NCI-H2227 (cell line): Measurements from ENCODE around the gene SPSB1.

Experiments
- DNase-seq: peaks from one replicate; lab custom pipeline; 2025; ENCODE audit not compliant: unreplicated experiment; lab: John Stamatoyannopoulos, UW

The SPSB1 gene

DNA sequence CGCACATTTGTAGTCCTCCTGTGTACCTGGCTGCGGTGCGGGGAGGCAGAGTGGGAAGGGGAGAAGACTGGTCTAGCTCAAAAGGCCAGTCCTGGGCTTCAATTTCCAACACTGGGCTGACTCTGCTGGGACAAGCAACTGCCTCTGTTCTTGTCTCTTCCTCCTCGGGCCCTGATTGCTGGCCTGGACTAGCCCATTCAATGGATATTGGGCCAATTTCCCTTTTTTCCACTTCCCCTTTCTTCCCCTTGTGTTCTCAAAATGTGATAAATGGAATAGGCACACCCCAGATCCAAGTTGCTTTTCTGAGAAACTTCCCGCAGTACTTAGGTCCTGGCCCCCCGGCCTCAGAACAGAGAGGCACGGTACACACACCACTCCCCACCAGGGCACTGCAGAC lies 48.2 kb downstream of the SPSB1 start:
- DNase-seq: no peak

DNA sequence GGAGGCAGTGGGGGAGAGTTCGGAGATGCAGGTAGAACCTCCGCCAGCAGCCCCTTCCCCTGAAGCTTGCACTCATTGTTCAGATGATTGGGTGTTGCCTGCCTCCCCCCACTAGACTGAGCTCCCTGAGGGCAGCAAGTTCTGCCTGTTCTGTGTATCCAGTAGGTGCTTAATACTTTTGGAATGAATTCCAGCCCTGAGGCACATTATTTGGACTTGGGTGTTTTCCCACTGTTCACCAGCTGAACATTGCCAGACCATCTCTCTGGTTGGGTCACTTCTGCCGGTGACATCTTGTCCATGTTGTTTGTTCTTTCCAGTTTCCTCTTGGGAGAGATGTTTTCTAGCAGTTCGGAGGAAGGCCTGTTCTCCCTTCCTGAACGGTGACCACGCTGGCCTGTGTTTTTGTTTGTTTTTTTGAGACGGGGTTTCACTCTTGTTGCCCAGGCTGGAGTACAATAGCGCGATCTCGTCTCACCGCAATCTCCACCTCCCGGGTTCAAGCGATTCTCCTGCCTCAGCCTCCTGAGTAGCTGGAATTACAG lies 48.7 kb downstream of the SPSB1 start:
- no peak for DNase-seq

DNA sequence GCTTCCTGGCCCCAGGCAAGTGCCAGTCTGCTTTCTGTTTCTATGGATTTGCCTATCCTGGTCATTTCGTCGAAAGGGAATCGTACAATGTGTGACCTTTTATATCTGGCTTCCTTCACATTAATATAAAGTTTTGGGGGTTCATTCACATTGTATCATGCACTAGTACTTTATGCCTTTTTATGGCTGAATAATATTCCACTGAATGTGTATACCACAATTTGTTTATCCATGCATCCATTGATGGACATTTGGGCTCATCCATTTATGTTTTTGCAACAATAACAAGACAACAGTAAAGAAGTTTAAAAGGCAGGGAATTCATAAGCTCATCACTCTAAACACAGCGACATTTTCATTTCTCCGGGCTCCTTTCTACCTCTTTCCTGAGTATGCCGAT lies 50.6 kb downstream of the SPSB1 start:
- DNase-seq: no peak

DNA sequence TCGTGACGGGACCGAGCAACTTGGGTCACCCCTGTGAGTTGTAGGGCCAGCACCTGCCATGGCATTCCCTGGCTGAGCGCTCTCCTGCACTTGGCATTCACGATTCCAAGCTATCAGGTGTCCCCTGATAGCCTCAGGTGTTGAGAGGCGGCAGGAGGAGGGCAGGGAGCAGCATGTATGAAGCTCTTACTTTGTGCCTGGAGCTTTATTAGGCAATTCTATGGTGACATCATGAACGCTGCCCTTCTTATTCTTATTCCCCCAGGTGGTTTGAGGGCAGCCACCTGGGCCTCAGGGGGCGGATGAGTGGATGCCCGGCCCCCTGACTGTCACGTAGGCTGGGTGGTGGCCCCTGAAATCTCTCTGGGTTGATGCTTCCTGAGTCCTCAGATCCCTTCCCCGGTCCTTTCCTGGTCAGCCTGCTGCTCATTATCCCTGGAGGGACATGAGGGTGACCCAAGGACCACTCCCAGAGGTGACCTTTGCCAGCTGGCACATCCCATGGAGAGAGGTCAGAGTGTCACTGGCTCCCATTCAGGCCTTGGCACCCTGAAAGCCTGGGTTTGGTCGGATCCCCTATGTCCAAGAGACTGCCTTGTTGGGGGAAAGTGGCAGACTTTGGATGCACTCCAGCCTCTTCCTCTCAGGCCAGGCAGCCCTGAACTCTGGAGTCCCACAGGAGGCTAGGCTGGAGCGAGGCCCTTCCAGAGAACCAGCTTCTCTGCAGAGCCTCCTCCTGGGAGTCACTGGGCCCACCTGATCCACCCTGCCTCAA lies 51.9 kb downstream of the SPSB1 start:
- DNase-seq: no peak

DNA sequence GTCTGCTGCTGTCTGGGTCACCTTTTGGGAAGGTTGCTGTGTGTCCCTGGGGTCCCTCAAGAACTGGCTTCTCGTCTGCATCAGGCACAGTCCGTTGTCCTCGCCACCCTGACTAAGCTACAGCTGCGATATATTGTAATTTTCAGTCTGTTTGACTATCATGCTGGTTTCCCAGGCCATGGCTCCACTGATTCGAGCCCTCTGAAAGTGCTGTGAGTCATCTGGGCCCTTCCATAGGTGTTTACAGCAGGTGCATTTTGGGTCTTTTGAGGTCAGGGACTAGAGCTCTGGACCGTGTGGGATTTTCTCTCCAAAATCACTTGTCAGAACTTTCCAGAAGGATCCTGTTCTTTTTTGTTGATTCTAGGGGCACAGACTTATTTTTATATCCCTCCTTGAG lies 52.8 kb downstream of the SPSB1 start:
- no peak for DNase-seq

DNA sequence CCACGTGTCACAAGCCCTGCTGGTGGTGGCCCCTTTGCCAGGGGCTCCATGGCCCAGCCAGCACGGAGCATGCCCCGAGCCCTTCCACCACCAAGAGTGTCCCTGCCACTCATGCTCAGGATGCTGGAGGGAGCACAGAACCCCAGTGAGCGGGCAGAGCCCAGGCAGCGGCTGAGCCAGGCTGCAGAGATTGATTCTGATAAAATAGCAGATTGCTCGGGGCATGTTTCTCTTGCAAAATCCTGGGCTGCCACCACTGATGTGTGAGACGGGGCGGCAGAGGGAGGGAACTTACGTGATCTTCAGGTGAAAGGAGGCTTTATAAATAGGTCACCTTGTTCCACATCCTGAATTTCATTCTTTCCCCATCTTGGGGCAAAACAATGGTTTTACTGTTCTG lies 53.2 kb downstream of the SPSB1 start:
- no peak for DNase-seq

DNA sequence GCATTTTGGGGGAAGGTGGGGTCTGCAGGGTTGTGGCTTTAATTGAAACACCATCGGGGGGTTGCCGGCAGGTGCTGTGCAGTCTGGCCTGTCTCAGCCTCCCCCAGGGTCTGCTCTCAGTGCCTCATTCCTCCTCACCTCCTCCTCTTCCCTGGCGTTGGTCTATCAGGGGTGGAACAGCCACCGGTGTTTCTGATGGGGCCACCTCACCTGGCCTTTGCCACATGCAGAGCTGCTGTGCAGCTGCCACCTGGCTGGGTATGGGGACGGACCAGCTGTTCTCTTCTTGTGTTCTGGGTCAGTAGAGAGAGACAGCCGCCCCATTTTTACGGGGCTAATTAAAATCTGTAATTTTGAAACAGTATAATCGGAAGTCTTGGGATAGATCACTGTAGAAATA lies 53.9 kb downstream of the SPSB1 start:
- no peak for DNase-seq

DNA sequence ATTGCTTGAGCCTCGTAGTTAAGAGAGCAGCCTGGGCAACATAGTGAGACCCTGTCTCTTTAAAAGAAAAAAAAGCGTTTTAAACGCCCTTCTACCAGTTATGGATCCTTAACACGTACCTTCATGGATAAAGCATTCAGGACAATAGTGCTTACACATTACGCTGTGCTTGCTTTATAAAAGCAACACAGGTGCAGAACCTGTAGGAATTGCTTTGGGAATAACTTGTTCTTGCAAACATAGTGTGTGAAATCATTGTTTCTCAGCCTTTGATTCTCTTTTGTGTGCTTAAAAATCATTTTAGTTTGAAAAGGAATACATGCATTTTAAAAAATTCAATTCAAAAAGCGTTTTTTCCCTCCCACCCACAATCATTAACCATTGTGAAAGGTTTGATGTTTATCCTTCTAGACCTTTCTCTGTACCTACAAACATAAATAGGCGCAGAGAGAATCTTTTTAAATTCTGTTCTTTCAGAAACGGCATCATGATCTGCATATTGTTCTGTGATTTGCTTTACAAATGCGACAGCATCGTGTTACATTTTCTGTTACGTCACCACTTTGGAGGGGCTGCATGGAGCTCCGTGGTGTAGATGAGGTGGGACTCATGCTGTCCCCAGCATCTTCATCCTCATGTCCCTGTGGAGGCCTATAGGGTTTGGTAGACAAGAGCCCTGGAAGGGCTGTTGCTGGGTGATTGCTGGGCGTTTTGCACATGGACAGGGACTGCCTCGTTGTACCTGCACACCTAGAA lies 54.6 kb downstream of the SPSB1 start:
- DNase-seq: no peak

DNA sequence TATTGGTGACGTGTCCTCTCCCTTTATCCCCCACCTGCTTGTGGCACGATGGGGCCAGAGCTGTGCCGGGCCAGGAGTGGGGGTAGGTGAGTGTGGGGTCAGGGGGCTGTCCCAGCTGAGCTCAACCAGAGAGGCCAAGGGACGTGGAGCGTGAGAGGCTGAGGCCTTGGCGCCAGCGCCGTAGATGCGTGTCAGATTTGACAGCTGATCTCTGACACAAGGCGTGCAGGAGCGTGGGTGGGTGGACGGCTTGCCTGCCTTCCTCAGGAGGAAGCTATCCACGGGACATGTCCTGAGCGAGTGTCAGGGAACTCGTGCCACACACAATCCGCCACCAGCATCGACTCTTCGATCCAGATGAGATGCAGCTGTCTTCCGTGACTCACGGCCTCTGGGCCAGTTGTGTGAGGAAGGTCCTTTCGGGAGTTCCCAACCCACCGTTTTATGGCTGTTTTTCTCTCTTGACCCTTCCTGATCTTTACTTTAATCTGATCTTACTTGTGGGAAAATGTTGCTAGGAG lies 56.7 kb downstream of the SPSB1 start:
- DNase-seq: no peak

DNA sequence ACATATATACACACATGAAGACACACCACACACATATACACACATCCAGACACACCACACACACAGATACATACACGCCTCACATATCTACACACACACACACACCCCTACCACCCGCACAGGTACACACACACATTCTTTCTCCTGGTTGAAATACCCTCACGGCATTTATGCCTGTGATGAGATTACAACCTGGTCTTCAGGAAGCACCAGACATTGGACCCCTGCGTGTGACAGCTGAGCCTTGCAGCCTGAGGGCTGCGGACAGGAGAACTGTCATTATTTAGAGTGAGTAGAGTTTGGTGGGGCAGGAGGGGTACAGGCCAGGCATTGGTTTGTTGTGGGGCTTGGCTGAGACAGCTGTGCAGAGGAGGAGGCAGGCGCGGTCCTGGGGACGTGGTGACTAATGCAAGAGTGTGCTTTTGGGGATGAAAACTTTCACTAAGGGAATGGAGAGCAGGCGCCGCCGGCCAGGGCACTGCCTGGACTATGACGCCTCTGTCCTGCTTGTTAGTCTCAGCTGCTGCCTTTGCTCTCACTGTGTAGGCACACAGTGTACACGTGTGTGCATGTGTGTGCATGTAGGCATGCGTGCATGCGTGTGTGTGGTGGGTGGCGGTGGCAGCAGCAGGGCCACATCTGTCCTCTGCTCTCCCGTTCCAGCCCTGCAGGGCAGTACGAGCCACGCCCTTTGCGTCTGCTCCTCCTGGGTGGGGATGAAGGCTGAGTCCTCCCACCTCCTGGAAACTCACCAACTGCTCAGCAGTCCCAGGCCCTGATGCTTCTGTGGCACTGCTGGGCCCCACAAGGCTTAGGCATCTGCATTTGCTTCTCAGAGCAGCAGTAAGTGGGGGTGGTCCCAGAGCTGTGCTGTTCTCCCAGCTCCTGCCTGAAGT lies 57.6 kb downstream of the SPSB1 start:
- DNase-seq: no peak

DNA sequence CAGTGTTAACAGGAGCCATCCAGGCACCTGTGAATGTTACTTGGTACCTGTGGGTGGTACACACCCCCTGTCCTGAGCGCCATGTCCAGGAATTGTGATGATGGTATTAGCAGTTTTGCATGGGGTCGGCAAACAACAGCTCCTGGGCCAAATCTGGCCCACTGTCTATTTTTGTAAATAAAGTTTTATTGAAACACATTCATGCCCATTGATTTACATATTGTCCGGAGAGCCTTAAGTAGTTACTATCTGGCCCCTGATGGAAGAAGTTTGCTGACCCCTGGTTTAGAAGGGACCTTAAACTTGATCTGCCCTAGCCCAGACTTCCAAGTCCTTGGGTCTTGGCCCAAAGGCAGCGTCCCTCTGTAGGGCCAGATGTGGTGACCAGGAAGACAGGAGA lies 58.3 kb downstream of the SPSB1 start:
- no peak for DNase-seq

DNA sequence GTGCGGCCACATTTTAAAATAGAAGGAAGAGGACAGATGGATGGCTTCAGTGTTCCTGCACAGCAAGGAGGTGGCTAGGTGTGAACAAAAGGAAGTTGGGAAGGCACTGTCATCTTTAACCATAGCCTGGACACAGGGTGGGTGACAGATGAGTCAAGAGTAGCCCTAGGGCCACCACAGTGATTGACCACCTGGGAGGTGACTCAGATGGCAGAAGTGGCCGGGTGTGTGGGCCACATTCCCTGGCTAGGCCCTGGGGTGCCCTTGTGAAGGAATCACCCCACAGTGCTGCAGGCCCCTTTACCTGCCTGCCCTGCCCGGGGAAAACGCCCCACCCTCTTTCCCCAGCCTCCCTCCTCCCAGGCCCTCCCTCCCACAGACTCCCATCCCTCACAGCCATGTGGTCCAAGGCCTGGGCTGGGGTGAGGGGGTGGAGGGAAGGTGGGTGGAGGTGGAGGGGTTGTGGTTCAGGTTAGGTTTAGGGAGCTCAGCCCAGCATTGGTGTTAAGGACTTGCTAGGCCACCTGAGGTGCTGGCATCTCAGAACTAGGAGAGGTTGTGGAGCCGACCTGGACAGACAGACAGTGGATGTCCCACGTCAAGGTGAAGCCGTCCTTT lies 59.1 kb downstream of the SPSB1 start:
- no peak for DNase-seq

DNA sequence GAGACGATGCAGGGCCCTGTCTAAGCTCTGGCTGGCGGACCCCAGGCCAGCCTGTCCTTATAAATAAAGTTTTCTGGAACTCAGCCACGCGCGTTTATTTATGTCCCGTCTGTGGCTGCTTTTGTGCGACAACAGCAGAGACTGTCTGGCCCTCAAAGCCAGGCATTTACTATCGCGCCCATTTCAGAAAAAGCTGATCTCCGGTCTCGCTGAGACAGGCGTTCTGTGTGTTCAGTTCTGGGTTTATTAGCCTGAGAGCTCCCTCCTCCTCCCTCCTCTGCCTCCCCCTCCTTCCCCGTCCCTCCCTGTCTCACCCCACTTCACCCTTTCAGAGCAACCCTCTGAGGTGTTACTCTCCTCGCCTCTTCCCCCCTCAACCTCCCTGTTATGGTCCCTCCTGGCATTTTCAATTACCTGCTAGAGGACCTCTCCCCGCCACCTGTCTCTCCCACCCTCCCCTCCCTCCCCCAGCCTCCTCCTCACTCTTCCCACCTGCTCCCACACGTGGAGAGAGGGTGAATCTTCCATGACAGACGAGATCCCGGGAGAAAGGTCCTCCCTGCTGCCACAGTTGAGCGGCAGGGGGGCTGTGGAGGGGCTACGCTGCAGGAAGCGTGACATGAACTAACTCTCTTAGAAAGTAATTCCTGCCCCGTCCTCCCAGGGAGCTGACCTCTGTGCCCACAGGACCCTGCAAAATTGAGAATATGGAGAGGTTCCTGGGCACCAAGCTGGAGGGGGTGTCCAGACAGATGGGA lies 59.9 kb downstream of the SPSB1 start:
- peak; percentile 34 for DNase-seq

DNA sequence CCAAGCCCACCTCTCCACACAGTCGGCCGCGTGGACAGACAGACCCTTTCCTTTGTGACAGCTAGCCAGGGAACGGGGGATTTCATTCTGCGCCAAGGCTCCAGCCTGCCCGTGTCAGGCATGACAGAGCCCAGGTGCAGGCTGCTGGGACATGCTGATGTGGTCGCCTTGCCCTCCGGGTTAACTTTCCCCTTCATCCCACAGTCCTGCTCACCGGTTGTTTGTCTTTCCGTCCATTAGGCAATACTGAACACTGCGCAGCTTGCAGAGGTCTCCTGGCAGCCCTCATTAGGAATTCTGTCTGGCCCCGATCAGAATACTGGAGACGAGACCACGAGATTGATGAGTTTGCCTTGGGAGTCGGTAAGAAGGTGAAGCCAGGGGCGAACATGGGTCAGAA lies 62.8 kb downstream of the SPSB1 start:
- no peak for DNase-seq

DNA sequence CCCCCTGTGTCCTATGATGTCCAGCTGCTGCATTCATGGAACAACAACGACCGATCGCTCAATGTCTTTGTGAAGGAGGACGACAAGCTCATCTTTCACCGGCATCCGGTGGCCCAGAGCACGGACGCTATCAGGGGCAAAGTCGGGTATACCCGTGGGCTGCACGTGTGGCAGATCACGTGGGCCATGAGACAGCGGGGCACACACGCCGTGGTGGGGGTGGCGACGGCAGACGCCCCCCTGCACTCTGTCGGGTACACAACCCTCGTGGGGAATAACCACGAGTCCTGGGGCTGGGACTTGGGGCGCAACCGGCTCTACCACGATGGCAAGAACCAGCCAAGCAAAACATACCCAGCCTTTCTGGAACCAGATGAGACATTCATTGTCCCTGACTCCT lies 63.3 kb downstream of the SPSB1 start:
- no peak for DNase-seq

DNA sequence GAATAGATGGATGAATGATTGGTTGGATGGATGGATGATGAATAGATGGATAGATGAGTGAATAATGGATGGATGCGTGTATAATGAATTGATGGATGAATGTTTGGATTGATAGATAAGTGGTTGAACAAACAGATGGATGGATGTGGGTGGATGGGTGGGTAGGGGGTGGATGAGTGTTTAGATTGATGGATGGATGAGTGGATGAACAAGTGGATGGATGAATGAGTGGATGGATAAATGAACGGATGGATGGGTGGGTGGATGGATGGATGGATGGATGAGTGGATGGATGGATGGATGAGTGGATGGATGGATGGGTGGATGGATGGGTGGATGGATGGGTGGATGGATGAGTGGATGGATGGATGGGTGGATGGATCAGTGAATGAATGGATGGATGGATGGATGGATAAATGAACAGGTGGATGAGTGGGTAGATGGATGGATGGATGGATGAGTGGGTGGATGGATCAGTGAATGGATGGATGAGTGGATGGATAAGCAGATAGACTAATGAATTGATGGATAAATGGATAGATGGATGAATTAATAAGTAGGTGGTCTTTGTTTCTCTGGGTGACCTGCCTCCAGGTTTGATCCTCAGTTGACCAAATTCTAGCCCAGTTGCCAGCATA lies 64.3 kb downstream of the SPSB1 start:
- no peak for DNase-seq

DNA sequence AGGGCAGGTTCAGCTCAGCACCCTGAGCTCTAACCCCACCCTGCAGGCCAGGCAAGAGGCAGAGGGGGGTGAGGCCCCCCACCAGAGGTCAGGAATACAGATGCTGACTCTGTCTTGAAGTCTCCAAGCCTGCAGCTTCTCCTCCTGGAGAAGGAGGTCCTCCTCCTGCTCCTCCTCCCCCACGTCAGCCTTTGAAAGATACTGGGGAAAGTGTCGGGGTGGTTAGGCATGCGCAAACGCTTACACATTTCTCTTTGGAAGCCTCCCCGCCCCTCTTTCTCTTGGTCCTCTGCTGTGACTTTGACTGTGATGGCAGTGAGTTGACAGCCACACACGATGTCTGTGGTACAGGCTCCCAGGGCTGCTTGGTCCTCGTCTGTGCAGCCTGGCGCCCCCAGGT lies 65.3 kb downstream of the SPSB1 start:
- no peak for DNase-seq

DNA sequence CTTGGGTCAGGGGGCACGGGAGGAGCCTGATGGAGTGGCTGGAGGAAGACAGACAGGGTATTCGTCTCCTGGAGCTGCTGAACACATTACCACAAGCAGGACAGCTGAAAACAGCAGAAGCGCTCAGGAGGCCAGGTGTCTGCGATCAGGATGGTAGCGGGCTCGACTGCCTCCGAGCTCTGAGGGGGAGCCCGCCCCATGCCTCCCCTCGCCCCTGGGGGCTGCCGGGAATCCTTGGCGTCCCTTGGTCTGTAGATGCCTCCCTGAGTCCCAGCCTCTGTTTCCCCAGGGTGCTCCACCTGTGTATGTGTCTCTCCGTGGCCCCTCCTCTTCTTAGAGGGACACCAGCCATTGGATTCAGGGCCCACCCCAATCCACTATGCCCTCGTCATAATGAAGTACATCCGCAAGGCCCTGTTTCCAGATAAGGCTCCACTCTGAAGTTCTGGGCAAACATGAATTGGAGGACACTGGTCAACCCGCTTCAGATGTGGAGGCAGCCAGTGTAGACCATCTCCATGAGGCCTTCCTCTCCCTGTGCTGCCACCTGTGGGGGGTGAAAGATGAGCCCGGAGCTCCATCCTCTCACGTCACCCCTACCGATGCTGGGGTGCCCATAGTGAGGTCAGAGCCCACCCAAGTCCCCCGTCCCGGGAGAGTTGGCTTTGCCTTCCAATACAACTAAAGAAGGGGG lies 67.8 kb downstream of the SPSB1 start:
- no peak for DNase-seq
